Gastroesophageal sphincter (tissue), 3 donors: ENCODE data around the gene RLBP1.

Source experiments
- CTCF ChIP-seq, 4 experiments: fragments of 200-600 bp in 2 of 4; fragments of 450-650 bp in 2 of 4; sonication (generic) in 1 of 4; IDR thresholded peaks; one replicate each; pipeline ENCODE4 v1.5.1; 2017 to 2019; ENCODE audit warnings: antibody characterized with exemption in 4 of 4, mild to moderate bottlenecking in 2 of 4, moderate library complexity in 2 of 4
- EP300 ChIP-seq: sonication (generic); formaldehyde crosslinking; IDR thresholded peaks from one replicate; pipeline ENCODE4 v1.6.1; 2017; ENCODE audit warnings: antibody characterized with exemption, mild to moderate bottlenecking
- POLR2A ChIP-seq, 2 donors: fragments of 450-650 bp; IDR thresholded peaks; one replicate each; pipeline ENCODE4 v1.6.1; 2017; ENCODE audit warnings: antibody characterized with exemption in 2 of 2, mild to moderate bottlenecking in 2 of 2, moderate library complexity in 1 of 2
- POLR2AphosphoS5 ChIP-seq: sonication (generic); formaldehyde crosslinking; IDR thresholded peaks from one replicate; pipeline ENCODE4 v1.6.1; 2017; ENCODE audit warnings: antibody characterized with exemption

GRCh38 chr15:89192136-89192535, 29.2 kb downstream of the RLBP1 start:
- TF ChIP-seq POLR2AphosphoS5 = no peak
- TF ChIP-seq CTCF (IDR thresholded peaks at IDR 0.05) = no peak
- TF ChIP-seq EP300 = no peak
- no peak for TF ChIP-seq POLR2A (IDR thresholded peaks at IDR 0.05)
